K562 (cell line): Measurements from ENCODE around the gene HBB. TPM values are rescaled to one million over a fixed set of nuclear protein-coding genes. Genes with fewer than 3 reads are reported as not detected.
A peak's percentile ranks its signal among the peaks of the same experiment; 100 is the strongest.

ENCODE experiments used
- BRD9 ChIP-seq: fragments of 450-650 bp; IDR thresholded peaks from 2 replicates; pipeline ENCODE4 v1.6.1; 2018; ENCODE audit warnings: low read depth; ENCODE audit not compliant: partially characterized antibody
- ETV6 ChIP-seq, 3 experiments: fragments of 150-350 bp in 1 of 3; sonication (generic) in 1 of 3; formaldehyde crosslinking in 1 of 3; IDR thresholded peaks; 2 replicates each; pipeline versions ENCODE4 v1.6.1 to v1.8.0; 2014 to 2022; ENCODE audit warnings: borderline replicate concordance in 2 of 3, low read depth in 2 of 3, antibody characterized with exemption in 1 of 3, low read length in 1 of 3, mild to moderate bottlenecking in 1 of 3, missing genetic modification reagents in 1 of 3
- MAFK ChIP-seq: IDR thresholded peaks from 2 replicates; pipeline ENCODE4 v1.6.1; 2011; ENCODE audit warnings: low read length, improper control_type of control experiment
- TCF3 ChIP-seq: sonication (generic); formaldehyde crosslinking; IDR thresholded peaks from 2 replicates; pipeline ENCODE4 v1.4.0; 2020; ENCODE audit warnings: mild to moderate bottlenecking, missing genetic modification reagents
- polyA plus RNA-seq, 8 experiments: library from polyadenylated mRNA; depleted of rRNA in 4 of 8; stranded (reverse) in 5 of 8; unstranded in 3 of 8; fragments of >200 nt; fragmentation: Nextera tagmentation in 2 of 8; fragmentation: Illumina TruSeq in 1 of 8; extraction: Ambion mirVana in 2 of 8; extraction: Trizol in 1 of 8; gene quantifications; 2 replicates each; pipeline versions ENCODE4 v1.2.1 to v1.2.3, GENCODE V29; 2011 to 2014; ENCODE audit warnings: inconsistent platforms in 1 of 8, missing spikeins in 1 of 8
- total RNA-seq, 7 experiments: library from RNA; depleted of rRNA in 6 of 7; stranded (reverse); fragments of >200 nt in 6 of 7; fragmentation: Illumina TruSeq in 2 of 7; extraction: Trizol in 2 of 7; gene quantifications; 2 replicates each; pipeline versions ENCODE4 v1.2.1 to v1.2.3, GENCODE V29; 2011 to 2021; ENCODE audit warnings: low replicate concordance in 1 of 7
- TF ChIP-seq, protein P1 (sequence below): sonication (generic); formaldehyde crosslinking; IDR thresholded peaks from 2 replicates; pipeline ENCODE4 v1.8.0; 2023; ENCODE audit warnings: mild to moderate bottlenecking, missing genetic modification reagents
- TF ChIP-seq, protein P2 (sequence below), 2 experiments: fragments of 450-650 bp; IDR thresholded peaks; 2 replicates each; pipeline ENCODE4 v1.6.1; 2016
- TF ChIP-seq, protein P3 (sequence below), 2 experiments: fragments of 450-650 bp in 1 of 2; sonication (generic) in 1 of 2; formaldehyde crosslinking in 1 of 2; IDR thresholded peaks; 2 replicates each; pipeline versions ENCODE4 v1.7.1 to v1.9.0; 2016 to 2022; ENCODE audit warnings: inconsistent platforms in 1 of 2, mild to moderate bottlenecking in 1 of 2, missing genetic modification reagents in 1 of 2

The HBB gene
- total and polyA plus RNA-seq, 9 of the 15 experiments (the other 6 are each of a cell fraction or from before 2014, with no cell fraction given) = 0.33 to 3.4 (median 1.2) TPM; not detected in 2

DNA sequence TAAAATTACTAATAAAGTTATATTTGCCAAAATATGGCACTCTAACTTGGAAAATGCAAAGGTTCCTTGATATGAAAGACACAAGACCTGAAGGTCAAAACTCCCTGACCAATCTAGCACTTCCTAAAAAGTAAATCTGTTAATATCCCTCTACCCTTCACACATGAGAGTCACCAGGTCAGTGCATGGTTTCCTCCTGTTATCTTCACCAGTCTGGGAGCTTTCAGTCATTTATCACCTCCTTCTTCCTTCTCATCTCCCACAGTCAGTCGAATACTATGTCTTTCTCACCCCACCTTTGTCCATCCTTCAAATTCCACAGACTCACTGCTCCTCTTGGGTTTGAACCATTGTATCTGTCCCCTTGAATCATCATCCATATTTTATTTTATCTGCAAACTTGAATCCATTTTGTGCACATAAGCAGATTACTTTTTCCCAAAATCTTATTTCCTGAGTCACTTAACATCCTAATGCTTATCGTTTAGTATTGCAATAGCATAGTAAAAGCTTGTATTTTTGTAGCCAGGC, 40.2 kb upstream of the HBB start (continued):
- TF ChIP-seq, protein P1, sequence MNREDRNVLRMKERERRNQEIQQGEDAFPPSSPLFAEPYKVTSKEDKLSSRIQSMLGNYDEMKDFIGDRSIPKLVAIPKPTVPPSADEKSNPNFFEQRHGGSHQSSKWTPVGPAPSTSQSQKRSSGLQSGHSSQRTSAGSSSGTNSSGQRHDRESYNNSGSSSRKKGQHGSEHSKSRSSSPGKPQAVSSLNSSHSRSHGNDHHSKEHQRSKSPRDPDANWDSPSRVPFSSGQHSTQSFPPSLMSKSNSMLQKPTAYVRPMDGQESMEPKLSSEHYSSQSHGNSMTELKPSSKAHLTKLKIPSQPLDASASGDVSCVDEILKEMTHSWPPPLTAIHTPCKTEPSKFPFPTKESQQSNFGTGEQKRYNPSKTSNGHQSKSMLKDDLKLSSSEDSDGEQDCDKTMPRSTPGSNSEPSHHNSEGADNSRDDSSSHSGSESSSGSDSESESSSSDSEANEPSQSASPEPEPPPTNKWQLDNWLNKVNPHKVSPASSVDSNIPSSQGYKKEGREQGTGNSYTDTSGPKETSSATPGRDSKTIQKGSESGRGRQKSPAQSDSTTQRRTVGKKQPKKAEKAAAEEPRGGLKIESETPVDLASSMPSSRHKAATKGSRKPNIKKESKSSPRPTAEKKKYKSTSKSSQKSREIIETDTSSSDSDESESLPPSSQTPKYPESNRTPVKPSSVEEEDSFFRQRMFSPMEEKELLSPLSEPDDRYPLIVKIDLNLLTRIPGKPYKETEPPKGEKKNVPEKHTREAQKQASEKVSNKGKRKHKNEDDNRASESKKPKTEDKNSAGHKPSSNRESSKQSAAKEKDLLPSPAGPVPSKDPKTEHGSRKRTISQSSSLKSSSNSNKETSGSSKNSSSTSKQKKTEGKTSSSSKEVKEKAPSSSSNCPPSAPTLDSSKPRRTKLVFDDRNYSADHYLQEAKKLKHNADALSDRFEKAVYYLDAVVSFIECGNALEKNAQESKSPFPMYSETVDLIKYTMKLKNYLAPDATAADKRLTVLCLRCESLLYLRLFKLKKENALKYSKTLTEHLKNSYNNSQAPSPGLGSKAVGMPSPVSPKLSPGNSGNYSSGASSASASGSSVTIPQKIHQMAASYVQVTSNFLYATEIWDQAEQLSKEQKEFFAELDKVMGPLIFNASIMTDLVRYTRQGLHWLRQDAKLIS (CRISPR knock-in tag) = no peak
- TF ChIP-seq, protein P2, sequence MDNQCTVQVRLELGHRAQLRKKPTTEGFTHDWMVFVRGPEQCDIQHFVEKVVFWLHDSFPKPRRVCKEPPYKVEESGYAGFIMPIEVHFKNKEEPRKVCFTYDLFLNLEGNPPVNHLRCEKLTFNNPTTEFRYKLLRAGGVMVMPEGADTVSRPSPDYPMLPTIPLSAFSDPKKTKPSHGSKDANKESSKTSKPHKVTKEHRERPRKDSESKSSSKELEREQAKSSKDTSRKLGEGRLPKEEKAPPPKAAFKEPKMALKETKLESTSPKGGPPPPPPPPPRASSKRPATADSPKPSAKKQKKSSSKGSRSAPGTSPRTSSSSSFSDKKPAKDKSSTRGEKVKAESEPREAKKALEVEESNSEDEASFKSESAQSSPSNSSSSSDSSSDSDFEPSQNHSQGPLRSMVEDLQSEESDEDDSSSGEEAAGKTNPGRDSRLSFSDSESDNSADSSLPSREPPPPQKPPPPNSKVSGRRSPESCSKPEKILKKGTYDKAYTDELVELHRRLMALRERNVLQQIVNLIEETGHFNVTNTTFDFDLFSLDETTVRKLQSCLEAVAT (IDR thresholded peaks at IDR 0.05) = peak; percentile 69 to 78
- TF ChIP-seq, protein P3, sequence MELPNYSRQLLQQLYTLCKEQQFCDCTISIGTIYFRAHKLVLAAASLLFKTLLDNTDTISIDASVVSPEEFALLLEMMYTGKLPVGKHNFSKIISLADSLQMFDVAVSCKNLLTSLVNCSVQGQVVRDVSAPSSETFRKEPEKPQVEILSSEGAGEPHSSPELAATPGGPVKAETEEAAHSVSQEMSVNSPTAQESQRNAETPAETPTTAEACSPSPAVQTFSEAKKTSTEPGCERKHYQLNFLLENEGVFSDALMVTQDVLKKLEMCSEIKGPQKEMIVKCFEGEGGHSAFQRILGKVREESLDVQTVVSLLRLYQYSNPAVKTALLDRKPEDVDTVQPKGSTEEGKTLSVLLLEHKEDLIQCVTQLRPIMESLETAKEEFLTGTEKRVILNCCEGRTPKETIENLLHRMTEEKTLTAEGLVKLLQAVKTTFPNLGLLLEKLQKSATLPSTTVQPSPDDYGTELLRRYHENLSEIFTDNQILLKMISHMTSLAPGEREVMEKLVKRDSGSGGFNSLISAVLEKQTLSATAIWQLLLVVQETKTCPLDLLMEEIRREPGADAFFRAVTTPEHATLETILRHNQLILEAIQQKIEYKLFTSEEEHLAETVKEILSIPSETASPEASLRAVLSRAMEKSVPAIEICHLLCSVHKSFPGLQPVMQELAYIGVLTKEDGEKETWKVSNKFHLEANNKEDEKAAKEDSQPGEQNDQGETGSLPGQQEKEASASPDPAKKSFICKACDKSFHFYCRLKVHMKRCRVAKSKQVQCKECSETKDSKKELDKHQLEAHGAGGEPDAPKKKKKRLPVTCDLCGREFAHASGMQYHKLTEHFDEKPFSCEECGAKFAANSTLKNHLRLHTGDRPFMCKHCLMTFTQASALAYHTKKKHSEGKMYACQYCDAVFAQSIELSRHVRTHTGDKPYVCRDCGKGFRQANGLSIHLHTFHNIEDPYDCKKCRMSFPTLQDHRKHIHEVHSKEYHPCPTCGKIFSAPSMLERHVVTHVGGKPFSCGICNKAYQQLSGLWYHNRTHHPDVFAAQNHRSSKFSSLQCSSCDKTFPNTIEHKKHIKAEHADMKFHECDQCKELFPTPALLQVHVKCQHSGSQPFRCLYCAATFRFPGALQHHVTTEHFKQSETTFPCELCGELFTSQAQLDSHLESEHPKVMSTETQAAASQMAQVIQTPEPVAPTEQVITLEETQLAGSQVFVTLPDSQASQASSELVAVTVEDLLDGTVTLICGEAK (IDR thresholded peaks at IDR 0.05) = peak; percentile 72
- TF ChIP-seq, protein P3 (CRISPR knock-in tag; IDR thresholded peaks at IDR 0.05) = no peak
- peak; percentile 55 for TF ChIP-seq TCF3 (CRISPR knock-in tag)
- no peak for TF ChIP-seq BRD9
- no peak for TF ChIP-seq ETV6 (IDR thresholded peaks at IDR 0.05; ENCODE audit: borderline replicate concordance in 1 of 2, low read depth in 2 of 2, low read length in 1 of 2)
- no peak for TF ChIP-seq ETV6 (CRISPR knock-in tag; IDR thresholded peaks at IDR 0.05; ENCODE audit: borderline replicate concordance)
- no peak for TF ChIP-seq MAFK
